NCI-H187 (cell line): ENCODE results near the gene MPC1L.
"Not testable (repeated sequence)": the region's sequence is repeated elsewhere in the genome, so short reads cannot be mapped to it uniquely, and the experiment has no call there.

Experiments
- DNase-seq, 2 experiments: peaks; one replicate each; lab custom pipeline; 2025; lab: John Stamatoyannopoulos, UW

Gene MPC1L

DNA sequence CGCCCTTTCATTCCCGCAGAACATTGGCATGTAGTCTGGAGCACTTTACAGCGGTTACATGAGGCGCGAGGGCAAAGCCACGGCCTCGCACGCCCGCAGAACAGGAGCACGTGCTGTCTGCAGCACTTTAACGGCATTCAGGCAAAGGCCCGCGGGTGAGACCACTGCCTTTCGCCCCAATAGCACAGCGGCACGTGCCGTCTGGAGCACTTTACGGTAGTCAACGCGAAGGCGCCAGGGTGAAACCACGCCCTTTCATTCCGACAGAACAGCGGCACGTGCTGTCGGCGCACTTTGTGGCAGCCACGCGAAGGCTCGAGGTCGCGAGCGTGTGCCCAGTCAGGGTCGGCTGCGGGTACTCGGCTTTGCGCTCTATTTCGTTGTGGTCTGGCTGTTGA lies at the start of gene MPC1L:
TSS of gene MPC1L (plus strand) at position 290 of the 398 bp plus-strand sequence. CDS start 138 bp downstream, outside the sequence.
- DNase-seq = no peak

DNA sequence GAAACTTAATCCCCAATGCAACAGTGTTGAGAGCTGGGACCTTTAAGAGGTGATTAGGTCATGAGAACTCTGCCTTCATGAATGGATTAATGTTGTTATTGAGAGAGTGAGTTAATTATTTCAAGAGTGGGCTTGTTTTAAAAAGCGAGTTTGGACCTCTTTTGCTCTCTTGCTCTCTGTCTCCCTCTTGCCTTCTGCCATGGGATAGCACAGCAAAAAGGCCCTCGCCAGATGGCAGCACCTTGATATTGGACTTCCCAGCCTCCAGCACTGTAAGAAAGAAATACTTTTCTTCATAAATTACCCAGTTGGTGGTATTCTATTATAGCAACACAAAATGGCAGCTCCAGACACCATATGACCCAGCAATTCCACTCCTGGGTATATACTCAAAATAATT lies 49.5 kb upstream of the MPC1L start:
- DNase-seq = no peak

DNA sequence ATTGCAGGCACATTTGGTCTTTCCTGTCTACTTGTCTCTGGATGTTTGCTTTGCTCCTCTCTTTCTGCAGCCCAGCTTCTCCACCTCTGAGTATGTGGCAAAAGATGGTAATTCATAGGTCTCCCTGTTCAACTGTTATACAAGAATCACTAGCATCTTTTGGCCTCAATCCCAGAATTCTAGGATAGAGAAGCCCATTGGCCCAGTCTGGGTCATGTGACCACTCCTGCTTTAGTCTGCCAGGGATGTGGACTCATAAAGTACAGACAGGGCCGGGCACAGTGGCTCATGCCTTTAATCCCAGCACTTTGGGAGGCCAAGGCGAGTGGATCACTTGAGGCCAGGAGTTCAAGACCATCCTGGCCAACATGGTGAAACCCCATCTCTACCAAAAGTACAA lies 47.8 kb upstream of the MPC1L start:
- DNase-seq = not testable (repeated sequence)

DNA sequence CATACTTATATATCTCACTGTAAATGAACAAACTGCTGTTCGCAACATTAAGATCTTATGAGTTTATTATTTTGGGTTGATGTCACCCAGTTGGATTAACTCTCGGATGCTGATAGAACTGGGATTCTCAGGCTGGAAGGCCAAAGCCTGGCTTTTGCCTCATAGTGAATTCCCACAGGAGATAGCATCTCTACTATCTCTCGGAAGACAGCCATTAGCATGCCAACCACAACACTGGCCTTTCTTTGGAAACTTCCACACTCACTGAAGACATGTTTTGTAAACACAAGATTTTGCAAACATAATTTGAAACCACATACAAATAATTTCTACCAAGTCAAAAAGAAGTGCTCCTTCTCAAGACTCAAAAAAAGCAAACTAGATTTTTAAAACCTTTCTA lies 46.9 kb upstream of the MPC1L start:
- DNase-seq = no peak

DNA sequence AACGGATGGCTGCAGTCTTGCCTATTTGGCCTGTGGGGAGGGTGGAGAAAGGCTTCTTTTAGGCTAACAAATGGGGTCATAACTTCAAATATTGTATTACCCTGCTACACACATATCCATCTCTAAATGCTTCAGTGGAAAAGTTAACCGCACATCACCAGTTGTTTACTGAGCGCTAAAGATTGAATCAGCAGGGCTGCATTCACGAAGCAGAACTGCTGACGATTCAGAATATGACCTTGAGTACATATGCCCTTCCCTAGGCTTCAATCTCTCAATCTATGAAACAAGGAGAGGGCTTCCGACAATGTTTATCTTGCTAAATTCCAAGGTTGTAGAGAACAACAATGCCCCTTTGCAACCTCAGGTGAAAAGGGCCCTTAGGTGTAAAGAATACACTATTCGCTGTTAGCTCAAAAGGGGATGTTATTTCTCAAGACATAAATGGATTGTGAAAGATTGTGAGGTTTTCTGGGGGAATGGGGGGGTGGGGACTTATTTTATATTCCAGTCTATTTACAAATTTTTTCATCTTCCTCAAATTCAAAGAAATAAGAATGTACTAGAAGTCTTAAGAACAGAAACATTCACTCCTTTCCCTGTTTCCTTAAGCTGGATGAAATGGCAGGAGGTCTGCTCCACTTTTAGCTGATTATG lies 45.1 kb upstream of the MPC1L start:
- peak in 1 of 2 experiments; percentile 6 for DNase-seq

DNA sequence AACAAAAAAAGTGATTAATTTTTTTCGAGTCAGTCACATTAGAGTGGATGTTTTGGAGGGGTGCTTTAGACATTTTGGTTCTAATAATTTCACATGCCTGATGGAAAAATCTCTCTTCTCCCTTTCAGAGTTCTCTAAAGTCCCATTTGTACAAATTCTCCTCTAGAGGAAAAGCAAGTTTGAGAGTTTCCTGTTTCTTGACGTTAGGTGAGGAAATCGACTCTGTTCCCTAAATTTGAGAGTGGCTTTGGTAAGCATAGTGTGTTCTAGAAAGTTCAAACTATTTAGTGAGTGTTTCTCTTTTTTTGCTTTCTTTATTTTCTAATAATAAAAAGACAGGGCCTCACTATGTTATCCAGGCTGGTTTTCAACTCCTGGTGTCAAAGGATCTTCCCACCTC lies 44.1 kb upstream of the MPC1L start:
- no peak for DNase-seq

DNA sequence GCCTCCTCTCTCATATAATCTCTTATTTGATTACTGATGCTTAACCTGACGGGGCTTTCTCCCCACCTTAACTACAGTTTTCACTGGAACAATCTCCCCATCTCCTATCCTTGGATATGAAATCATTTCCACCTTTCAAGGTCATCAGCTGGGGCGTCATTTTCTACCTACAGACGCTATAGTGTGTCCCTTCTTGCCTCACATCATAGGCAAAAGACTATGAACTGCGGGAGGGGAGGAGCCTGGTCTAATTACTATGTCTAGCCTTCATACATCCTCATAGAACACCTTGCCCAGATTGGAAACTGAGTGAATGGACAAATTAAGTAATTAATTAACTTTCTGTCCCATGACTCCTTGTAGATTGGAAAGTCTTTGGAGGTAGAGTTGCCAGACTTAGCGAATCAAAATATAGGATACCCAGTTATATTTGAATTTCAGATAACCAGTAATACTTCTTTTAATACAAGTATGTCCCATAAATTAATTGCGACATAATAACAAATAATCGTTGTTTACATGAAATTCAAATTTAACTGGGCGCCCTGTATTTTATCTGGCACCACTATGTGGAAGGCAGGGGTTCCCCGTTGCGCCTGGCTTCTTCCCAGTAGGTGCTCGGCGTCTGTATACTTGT lies 43.2 kb upstream of the MPC1L start:
- DNase-seq = no peak

DNA sequence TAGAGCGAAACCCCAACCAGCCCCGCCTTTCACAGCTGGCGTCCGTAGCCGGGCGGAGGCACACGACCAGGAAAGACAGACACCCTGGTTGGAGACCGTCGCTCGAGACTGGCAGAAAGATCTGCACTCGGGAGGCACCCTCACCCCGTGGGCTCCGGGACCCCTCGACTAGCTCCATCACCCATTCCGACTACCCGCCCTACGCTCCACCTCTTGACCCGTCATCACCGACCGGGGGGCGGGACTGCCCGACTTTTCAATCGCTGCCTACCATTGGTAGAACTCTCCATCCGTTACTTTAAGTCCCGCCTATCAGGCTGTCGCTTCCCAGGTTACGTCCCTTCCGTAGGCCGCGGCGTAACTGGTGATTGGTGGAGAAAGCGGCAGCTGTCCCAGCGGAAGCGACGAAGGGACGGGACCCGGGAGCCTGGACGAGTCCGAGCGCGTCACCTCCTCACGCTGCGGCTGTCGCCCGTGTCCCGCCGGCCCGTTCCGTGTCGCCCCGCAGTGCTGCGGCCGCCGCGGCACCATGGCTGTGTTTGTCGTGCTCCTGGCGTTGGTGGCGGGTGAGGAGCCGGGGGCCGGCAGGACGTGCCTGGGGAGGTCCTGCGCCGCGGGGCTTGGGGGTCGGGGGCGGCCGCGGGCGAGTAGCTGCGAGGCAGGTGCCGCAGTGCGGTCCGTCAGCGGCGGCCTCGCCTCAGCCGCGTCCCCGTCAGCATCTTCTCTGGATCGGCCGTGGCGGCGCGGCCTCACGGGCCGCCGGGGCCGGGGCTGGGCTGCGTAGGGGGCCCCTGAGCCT lies 42.5 kb upstream of the MPC1L start, which contains the start of gene ATP6AP2:
TSS of gene ATP6AP2 (plus strand) at position 434 of the 799 bp plus-strand sequence. CDS start at position 530, 96 bp downstream.
- peak; percentile 62 to 77 for DNase-seq

DNA sequence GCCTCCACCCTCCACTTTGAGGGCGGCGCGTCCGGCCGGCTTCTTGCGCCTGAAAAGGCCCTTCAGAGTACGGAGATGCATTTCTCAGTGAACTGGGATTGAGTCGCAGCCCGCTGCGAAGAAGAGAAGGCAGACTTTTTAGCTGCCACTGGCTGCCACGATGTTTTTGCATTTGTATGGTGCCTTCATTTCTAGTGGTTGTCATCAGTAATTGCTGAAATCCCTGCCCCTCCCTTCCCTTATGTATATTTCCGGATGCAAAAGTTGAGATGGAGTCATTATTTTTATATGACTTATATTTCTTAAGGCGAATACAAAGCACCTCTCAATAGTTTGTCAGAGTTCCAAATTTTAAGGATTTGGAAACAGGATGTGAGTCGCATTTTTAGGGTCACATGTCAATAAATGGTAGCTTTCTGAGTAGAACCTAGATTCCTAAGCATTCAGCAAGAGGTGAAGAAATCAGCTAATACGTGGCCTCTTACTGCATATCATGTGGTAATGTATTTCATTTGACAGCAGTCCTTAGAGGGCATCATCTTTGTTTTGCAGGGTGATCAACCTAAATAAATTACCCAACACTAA lies 41.8 kb upstream of the MPC1L start:
- DNase-seq = no peak

DNA sequence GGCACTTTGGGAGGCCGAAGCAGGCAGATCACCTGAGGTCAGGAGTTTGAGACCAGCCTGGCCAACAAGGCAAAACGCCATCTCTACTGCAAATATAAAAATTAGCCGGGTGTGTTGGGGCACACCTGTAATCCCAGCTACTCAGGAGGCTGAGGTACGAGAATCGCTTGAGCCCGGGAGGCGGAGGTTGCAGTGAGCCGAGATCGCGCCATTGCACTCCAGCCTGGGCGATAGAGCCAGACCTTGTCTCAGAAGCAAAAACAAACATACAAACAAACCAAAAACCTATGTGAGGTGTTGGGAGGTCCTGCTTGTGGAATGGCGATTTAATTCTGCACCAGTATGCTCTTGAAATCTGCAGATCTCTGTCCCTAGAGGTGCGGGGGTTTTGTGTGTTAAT lies 41.0 kb upstream of the MPC1L start:
- not testable (repeated sequence) for DNase-seq

DNA sequence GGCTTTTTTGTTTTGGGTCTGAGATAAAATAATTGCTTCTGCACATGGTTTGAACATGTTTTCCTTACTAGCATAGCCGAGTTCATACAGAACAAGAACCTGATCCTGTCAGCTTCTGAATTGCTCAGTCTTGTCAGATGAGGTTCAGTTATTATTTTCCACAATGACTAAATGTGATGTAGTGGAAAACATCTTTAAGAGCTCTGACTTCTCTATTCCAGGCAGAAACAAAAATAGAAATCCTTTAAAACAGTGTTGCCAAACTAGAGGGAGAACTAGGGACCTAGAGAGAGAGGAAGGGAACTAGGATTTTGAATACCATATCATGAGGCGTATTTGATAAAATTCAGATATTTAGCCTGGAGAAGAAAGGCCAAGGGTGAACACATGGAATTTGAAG lies 40.4 kb upstream of the MPC1L start:
- no peak for DNase-seq

DNA sequence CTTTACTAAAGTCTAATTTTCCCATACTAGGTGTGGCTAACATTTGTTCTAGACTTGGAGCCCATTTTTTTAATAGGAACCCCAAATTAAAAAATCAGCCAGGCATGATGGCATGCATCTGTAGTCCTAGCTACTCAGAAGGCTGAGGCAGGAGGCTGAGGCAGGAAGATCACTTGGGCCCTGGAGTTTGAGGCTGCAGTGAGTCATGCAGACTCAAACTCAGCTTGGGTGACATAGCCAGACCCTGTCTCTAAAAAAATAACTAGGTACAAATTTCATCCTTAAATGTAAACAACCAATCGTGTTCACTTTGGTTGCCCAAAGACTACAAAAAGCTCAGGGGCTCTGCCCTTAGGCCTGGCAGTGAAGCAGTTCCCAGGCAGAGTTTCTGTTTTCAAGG lies 35.6 kb upstream of the MPC1L start:
- DNase-seq = not testable (repeated sequence)

DNA sequence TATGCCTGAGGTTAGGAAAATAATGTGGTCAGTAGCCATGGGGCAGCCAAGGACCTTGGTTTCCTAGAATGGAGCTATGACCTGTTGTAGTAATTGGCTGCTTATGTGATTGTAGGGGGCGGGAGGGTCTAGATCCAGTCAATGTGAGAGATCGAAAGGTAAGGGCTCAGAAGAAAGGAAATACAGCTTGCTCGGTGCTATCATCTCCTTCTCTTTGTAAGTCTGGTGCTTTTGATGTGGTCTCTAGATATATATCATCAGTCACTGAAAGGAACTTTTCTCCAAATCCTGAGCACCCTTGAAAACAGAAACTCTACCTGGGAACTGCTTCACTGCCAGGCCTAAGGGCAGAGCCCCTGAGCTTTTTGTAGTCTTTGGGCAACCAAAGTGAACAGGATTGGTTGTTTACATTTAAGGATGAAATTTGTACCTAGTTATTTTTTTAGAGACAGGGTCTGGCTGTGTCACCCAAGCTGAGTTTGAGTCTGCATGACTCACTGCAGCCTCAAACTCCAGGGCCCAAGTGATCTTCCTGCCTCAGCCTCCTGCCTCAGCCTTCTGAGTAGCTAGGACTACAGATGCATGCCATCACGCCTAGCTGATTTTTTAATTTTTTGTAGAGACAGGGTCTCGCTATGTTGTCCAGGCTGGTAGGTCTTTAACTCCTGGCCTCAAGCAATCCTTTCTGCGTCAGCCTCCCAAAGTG lies 33.5 kb upstream of the MPC1L start:
- not testable (repeated sequence) for DNase-seq

DNA sequence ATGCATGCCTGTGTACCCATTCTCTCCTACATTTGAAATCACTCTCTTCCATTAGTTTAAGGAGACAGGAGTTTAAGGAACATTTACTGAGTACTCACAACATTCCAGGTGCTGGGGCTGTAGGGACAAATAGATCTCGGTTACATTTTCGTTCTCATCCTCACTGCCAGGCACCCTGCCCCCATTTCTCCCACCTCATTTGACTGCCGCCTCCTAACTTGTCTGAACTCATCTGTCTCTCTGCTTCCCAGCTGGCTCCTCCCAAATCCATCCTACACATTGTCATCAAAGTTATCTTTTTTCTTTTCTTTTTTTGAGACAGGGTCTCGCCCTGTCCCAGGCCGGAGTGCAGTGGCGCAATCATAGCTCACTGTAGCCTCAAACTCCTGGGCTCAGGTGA lies 19.8 kb upstream of the MPC1L start:
- no peak for DNase-seq

DNA sequence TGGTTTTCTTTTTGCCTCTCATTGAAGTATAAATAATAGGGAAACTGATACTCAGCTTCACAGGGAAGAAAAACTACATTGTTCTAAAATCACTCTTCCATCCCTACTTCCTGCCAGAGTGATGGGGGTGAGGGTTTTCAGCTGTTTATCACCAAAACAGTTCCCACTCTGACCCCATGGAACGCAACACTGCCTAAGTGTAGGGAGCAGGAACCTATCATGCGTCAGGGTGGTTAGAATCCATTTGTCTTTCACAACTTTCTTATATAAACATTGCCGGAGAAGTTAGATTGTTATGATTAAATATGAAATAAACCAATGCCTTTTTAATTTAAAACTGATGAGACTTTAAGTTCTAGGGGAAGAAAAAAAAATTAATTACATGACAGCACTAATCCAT lies 15.8 kb upstream of the MPC1L start:
- DNase-seq = no peak

DNA sequence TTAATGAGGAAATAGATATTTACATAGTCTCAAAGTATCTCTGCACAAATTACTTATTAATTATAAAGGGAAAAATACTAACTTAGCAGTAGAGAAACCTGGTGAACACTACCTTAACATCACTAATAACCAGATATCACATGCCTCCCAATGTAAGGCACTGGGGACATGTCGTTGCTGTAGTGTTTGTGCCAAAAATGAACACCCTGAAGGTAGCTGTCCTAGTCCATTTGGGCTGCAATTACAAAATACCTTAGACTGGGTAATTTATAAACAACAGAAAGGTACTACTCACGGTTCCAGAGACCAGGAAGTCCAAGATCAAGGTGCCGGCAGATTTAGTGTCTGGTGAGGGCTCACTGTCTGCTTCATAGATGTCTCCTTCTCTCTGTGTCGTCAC lies 10.7 kb upstream of the MPC1L start:
- DNase-seq = no peak

DNA sequence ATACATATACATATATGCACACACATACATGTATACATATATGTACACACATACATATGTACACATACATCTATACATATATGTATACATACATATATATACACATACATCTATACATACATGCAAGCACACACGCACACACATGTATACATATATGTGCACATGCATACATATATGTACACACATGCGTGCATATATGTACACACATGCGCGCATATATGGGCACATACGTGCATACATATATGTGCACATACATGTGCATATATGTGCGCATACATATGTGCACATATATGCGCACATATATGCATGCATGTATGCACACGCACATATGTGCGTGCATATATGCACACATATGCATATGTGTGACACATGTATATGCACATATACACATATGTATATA lies 7.3 kb upstream of the MPC1L start:
- DNase-seq = no peak

DNA sequence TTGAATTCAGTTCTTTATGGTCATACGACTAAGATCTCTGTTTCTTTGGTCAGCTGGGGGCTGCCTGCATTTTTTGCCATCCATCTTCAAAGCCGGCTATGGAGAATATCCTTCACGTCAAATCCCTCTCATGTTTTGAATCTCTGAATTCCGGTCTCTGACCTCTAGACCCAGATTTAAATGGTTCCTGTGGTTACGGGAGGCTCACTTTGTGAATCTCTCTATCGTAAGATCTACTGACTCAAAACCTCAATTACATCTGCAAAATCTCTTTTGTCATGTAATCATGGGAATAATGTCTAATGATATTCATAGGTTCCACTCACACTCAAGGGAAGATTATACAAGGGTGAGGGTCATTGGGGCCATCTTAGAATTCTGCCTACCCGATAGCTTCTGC lies 5.7 kb upstream of the MPC1L start:
- no peak for DNase-seq

DNA sequence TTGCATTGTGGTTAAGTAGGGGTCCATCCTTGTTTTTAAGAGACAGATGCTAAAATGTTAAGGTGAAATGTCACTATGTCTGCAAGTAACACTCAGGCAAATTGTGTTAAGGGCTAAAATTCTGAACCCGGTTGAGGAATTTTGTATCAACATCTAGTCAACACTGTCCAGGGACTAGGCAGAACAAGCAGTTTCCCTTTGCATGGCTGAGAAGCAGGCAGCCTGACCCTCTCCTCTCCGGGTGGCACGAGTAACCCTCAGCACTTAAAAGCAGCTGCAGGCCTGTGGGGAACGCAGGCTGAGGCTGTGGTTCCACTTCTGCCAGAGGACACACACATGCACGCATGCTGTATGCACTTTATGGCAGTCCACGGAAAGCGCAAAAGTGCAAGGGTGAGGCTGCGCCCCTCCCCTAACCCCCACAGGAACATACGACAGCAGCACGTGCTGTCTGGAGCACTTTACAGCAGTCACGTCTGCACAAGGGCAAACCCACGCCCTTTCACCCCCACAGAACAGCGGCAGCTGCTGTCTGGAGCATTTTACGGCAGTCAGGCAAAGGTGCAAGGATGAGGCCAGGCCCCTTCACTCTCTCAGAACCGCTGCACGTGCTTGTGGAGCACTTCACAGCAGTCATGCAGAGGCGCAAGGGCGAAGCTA lies 619 bp upstream of the MPC1L start:
- no peak for DNase-seq

DNA sequence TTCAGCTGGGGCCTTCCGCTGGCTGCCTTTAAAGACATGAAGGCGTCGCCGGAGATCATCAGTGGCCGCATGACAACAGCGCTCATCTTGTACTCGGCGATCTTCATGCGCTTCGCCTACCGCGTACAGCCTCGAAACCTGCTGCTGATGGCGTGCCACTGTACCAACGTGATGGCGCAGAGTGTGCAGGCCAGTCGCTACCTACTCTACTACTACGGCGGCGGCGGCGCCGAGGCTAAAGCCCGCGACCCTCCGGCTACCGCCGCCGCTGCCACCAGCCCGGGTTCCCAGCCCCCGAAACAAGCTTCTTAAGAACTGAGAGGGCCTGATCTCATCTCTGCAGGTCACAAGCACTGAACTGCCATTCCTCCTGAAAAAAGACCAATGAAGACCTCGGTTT lies 437 bp downstream of the MPC1L start:
- DNase-seq = no peak

DNA sequence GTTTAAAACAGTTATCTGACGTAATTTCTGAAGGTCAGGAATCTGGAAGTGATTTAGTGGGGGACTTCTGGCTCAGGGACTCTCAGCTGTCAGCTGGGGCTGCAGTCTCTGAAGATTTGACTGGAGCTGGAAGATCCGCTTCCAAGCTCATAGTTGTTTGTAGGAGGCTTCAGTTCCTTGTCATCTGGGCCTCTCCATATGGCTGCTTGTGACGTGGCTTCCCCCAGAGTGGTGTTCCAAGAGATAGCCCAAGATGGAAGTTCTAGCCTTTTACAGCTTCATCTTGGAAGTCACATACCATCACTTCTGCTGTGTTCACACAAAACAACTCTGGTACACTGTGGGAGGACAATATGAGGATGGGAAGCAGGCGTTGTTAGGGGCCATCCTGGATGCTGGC lies 2.1 kb downstream of the MPC1L start:
- no peak for DNase-seq
